Measurements from ENCODE around the gene DENND4B.
A peak's percentile ranks its signal among the peaks of the same experiment; 100 is the strongest.

The DENND4B gene

GRCh38 chr1:153945131-153945794 is 1.3 kb downstream of the DENND4B start:
- H3K4me3 ChIP-seq (ENCODE audit: low read length), result peak overlapping the region; percentile 80
- no peak for TF ChIP-seq CTCF (conservative IDR thresholded peaks at IDR 0.05; ENCODE audit: low read depth, low read length)
- DNase-seq (ENCODE audit: low read depth), result no peak

GRCh38 chr1:153944827-153945117 is 1.7 kb downstream of the DENND4B start:
- no peak for DNase-seq (ENCODE audit: low read depth)
- TF ChIP-seq CTCF (conservative IDR thresholded peaks at IDR 0.05; ENCODE audit: low read depth, low read length), result no peak
- H3K4me3 ChIP-seq (ENCODE audit: low read length), result no peak overlapping the region

GRCh38 chr1:153944005-153944826 is 2.3 kb downstream of the DENND4B start:
- TF ChIP-seq CTCF (conservative IDR thresholded peaks at IDR 0.05; ENCODE audit: low read depth, low read length), result no peak
- H3K4me3 ChIP-seq (ENCODE audit: low read length), result no peak overlapping the region
- DNase-seq (ENCODE audit: low read depth), result no peak

GRCh38 chr1:153942766-153943549 is 3.6 kb downstream of the DENND4B start:
- H3K4me3 ChIP-seq (ENCODE audit: low read length), result no peak overlapping the region
- no peak for DNase-seq (ENCODE audit: low read depth)
- no peak for TF ChIP-seq CTCF (conservative IDR thresholded peaks at IDR 0.05; ENCODE audit: low read depth, low read length)

GRCh38 chr1:153941826-153942725 is 4.4 kb downstream of the DENND4B start:
- TF ChIP-seq CTCF (conservative IDR thresholded peaks at IDR 0.05; ENCODE audit: low read depth, low read length), result no peak
- no peak for DNase-seq (ENCODE audit: low read depth)
- no peak overlapping the region for H3K4me3 ChIP-seq (ENCODE audit: low read length)

GRCh38 chr1:153940756-153941155 is 5.8 kb downstream of the DENND4B start:
- no peak for DNase-seq (ENCODE audit: low read depth)
- TF ChIP-seq CTCF (conservative IDR thresholded peaks at IDR 0.05; ENCODE audit: low read depth, low read length), result no peak
- no peak overlapping the region for H3K4me3 ChIP-seq (ENCODE audit: low read length)
